Stimulated activated naive CD4-positive, alpha-beta T cell (primary cell): ENCODE measurements around the gene ZNF653.
A peak's percentile ranks its signal among the peaks of the same experiment; 100 is the strongest.

ENCODE experiments used
- DNase-seq, 6 experiments: peaks; one replicate each; lab custom pipeline; 2025; lab: John Stamatoyannopoulos, UW

Gene ZNF653

DNA sequence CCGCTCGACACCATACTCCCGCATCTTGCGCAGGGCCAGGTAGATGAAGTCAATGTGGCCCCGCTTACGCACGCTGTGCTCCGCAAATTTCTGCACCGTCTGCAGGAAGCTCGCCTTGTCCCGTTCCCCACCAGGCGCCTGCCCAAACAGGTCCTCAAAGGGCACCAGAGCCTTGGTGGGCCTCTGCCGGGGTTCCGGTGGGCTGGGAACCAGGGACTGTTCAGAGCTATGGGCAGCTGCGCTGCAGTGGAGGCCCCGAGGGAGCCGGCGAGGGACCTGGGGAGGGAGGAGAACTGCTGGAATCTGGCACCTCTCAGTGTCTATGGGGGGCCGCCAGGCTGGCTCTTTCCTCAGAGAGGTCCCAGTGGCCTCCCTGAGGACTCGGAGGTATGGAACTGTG is 8.3 kb upstream of the ZNF653 start:
- DNase-seq = no peak

GRCh38 chr19:11510444-11510843 is 4.8 kb upstream of the ZNF653 start:
- DNase-seq = no peak

DNA sequence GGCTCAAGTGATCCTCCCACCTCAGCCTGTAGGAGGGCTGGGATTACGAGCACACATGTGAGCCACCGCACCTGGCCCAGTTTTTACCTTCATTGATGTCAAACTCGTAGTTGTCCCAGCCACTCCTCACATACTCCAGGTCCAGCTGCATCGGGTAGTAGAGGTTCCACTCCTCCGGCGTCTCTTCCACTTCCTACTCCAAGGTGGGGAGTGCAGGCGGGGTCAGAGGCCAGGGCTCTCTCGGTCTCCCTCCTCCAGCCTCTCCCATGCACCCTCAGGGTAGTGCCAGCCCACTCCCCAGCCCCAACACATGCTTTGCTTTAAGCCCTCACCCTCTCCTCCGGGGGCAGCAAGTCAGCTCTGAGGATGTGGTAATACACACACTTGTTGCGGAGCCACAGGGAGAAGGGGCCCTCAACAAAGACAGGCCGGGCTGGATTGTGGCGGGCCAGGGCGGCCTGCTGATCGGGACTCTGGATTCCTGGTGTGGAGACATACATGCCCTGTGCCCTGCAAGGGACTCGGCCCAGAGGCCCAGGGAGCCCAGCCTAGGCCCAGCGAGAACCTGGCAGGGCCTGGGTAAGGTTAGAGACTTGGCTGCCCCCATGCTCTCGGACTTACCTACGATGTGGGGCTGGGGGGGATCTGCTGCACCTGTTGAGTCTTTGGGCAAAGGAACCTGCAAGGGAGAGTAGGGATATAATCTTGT is 1.9 kb upstream of the ZNF653 start:
- DNase-seq = no peak

GRCh38 chr19:11506967-11507366 is 1.3 kb upstream of the ZNF653 start:
- DNase-seq = no peak

DNA sequence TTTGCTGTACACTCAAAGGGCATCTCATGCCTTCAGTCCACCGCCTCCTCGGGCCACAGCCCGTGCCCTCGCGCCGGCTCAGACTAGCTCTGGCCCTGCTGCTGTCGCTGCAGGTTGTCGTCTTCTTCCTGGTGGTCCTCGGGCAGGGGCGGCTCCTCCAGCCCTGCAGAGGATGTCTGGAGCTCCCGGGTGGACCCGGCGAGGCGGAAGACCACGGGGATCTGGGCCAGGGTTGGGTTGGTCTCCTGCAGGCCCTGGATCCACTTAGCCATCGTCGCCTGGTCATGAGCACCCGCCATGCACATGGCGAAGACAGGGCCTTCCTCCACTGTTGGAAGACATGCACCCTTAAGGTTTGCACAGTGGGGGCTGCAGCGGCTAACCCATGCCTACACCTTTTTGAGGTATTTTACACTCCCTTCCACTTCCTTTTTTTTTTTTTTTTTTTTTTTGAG is 489 bp upstream of the ZNF653 start:
- no peak for DNase-seq

DNA sequence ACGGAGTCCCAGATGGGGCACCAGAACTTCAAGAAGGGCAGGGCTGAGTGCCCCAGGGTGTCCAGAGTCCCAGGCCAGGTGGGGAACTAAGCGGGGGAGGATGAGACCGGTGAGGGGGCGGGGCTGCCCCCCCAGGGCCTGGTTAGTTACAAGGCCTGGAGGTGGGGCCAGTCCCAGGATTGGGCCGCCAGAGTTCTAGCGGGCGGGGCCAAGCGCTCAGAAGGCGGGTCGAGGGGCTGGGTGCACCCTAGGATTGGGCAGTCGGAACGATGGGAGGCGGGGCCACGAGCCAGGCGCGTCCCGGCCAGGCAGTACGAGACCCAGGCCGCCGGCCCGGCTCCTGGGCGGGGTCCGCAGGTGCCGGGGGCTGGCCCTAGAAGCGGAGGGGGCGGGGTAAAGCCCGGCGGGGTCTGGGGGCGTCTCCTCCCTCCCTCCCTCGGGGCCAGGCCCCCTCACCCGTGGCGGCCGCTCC is 571 bp downstream of the ZNF653 start:
- DNase-seq = peak; percentile 87 to 96 (median 92)

DNA sequence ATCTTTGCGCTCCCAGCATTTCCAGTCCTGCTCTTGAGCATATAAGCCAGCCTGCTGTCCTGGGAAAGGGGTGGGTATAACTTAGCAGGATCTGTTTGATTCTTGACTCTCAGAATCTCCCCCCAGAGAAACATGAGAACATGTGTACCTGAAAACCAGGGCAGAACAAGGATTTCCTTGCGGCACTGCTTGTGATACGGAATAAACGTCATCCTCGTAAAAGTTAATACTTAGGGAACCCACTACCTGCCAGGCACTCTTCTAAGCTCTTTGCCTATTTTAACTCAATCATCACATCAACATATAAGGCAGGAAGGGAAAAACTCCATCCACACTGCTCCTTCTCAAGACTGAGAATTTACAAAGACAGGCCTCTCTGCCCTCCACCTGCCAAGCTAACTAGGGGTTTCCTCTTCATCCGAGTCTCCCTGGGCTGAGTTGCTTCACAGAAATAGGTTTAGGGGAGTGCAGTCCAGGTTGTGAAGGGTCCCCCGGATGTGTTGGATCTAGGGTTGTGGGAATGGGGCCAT is 1.1 kb downstream of the ZNF653 start:
- DNase-seq = no peak

DNA sequence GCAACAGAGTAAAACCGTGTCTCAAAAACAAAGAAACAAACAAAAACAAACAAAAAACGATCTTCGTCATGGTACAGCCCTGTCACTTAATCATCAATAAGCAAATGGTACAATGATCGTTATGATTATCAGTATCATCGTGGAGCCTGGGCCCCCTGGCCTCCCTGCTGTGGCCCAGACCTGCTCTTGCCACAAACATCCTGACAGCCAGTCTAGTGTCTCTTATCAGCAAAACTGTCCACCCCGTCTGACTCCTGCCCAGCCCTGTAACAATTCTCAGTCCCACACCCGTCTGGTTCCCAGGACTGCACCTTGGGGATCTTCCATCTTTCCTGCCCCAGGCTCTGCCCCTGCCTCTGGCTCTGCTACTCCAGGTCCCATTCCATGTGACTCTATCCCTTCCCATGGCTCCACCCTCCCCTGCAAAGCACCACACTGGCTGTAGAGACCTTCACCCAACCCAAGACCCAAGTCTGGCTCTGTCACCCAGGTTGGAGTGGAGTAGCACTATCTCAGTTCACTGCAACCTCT is 5.7 kb downstream of the ZNF653 start:
- DNase-seq = no peak

GRCh38 chr19:11499220-11499726 is 6.4 kb downstream of the ZNF653 start:
- no peak for DNase-seq

DNA sequence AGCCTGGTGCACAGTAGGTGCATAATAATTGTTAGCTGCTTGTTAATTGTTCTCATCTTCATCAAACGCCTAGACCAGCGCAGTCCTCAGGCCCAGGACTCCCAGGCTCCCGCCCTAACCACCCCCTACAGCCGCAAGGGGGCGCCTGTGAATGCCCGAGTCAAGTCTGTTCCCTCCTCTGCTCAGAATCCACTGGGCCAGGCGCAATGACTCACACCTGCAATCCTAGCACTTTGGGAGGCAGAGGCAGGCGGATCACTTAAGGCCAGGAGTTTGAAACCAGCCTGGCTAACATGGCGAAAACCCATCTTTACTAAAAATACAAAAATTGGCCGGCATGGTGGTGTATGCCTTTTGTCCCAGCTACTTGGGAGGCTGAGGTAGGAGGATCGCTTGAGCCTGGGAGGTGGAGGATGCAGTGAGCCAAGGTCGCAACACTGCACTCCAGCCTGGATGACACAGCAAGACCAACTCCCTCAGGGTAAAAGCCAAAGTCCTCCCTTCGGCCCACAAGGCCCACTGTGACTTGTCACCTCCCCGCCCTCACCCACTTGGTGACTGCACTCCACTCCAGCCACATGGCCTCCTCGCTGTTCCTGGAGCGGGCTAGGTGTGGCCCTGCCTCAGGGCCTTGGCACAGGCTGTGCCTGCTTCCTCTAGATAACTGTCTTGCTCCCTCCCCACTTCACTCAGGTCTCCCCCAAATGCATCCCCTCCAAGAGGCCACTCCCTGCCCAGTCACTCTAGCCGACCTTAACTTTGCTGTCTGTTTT is 9.1 kb downstream of the ZNF653 start:
- DNase-seq = peak in 5 of 6 experiments; percentile 41 to 57 (median 48)

DNA sequence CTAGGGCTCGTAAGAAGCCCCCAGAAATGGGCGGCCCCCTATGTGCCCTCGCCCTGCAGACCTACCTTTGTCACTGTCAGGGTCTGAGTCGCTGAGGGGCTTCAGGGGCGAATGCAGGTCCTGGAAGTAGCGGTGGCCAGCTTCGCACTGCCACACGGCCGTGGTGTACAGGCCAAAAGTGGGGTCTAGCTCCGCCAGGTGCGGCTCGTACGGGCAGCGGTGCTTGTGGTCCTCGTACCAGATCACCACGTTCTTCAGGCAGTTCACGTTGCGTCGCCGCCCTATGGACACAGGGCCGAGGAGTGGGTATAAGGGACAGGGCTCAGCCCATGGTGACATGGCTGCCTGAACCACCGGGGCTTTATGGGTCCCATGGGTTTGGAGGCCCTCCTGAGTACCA is 9.8 kb downstream of the ZNF653 start:
- no peak for DNase-seq

DNA sequence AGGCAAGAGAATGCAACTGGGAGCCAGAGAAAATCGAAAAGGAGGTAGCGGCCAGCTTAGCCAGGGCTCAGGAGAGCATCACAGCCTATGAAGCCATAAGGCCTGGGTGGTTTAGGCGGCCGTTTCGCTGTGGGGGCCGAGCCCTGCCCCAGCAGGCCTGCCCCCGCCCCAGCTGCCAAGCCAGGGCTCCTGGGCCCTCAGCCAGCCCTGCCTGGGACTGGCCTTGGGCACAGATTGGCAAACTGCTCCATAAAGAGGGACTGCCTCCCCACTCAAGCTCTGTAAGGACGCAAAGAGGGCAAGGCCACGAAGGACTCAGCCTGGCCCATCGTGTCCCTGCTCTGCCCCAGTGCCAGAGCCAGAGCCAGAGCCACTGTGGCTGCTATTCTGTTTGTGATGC is 10.2 kb downstream of the ZNF653 start:
- DNase-seq = no peak

DNA sequence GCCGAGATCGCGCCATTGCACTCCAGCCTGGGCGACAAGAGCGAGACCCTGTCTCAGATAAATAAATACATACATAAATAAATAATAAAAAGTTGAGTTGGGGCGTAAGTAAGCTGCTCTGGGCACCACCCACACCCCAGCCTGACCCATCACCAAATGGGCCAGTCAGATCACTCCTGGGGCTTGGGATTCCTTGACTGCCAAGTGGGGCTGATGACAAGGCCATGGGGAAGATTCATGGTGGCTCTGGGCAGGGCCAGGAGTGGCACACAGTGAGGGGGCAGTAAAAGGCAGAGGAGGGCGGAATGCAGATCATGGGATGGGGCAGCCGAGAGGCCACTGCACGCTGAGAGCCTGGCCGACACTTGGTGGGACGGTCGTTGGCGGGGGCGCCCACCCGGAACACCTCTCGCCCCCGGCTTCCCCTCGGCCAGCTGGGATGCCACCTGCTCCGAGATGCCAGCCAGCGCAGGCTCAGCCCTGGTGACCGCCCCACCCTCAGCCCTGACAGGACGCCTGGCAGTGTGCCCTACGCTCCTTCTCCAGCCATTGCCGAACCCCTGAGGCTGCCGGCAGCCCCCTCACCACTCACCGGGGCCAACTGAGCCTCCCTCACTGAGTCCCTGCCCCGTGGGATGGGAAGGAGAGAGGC is 10.9 kb downstream of the ZNF653 start:
- no peak for DNase-seq

DNA sequence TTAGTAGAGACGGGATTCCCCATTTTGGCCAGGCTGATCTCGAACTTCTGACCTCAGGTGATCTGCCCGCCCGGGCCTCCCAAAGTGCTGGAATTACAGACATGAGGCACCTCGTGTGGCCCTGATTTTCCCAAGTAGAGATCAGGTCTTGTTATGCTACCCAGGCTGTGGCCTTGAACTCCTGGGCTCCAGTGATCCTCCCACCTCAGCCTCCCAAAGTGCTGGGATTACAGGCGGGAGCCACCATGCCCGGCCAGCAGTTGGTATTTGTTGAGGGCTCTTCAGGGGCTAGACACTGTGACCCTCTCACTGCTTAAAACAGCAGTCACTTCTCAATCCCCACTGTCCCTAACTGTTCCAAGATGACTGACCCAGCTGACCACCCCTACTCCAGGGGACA is 16.3 kb downstream of the ZNF653 start:
- no peak for DNase-seq

GRCh38 chr19:11486661-11487503 is 18.8 kb downstream of the ZNF653 start:
- DNase-seq = no peak

DNA sequence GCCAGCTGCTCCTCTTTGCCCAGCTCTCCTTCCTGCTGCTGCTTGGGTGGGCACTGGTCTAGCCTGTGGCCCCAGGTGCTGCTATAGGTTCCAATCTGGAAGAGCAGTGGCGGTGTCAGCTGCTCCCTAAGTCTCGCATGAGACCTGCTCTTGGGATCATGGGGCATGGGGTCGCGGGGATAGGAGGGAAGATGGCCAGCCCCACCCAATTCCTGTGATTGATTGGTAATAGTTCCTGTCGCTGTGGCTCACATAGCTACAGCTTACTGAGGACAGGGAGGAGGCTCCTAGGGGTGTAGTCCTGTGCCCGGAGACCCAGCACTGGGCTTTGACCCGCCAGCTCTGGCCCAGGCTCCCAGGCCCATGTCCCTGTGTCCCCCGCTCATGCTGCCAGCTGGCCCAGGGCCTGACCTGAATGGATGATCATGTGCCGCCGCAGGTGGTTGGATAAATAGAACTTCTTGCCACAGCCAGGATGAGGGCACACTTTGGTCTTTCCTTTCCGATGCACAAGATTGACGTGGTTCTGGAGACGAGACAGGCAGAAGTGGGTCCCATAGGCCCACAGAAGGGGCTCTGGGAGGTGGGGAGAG is 20.3 kb downstream of the ZNF653 start:
- no peak for DNase-seq

GRCh38 chr19:11483366-11484111 is 22.1 kb downstream of the ZNF653 start:
- no peak for DNase-seq

GRCh38 chr19:11482384-11483050 is 23.1 kb downstream of the ZNF653 start:
- peak; percentile 52 to 77 (median 66) for DNase-seq
